Gastroesophageal sphincter (tissue), 4 donors: Measurements from ENCODE around the gene GSTO2. TPM values are rescaled to one million over a fixed set of nuclear protein-coding genes. Genes with fewer than 3 reads are reported as not detected.
"Not testable (repeated sequence)": the region's sequence is repeated elsewhere in the genome, so short reads cannot be mapped to it uniquely, and the experiment has no call there.

ENCODE experiments used
- ATAC-seq: fragments of 150-250 bp; one replicate; pipeline ENCODE4 v1.9.1; 2016; ENCODE audit warnings: mild to moderate bottlenecking, moderate library complexity
- H3K27ac ChIP-seq, 4 donors: fragments of 200-600 bp; sonication (generic) in 3 of 4; 1 replicate in 3 of 4; 2 replicates in 1 of 4; pipeline ENCODE4 v1.5.1; 2016 to 2019
- H3K27me3 ChIP-seq: fragments of 200-600 bp; sonication (generic); one replicate; pipeline ENCODE4 v1.5.1; 2019
- H3K36me3 ChIP-seq, 2 donors: fragments of 200-600 bp; sonication (generic); one replicate each; pipeline ENCODE4 v1.5.1; 2019; ENCODE audit warnings: control low read depth in 1 of 2
- H3K4me1 ChIP-seq, 3 donors: fragments of 200-600 bp; sonication (generic); 1 replicate in 2 of 3; 2 replicates in 1 of 3; pipeline ENCODE4 v1.5.1; 2016 to 2019; ENCODE audit warnings: control low read depth in 2 of 3
- H3K4me3 ChIP-seq, 2 donors: fragments of 200-600 bp; sonication (generic); one replicate each; pipeline ENCODE4 v1.5.1; 2019; ENCODE audit warnings: mild to moderate bottlenecking in 1 of 2, moderate library complexity in 1 of 2
- H3K9me3 ChIP-seq, 3 donors: fragments of 200-600 bp; sonication (generic); one replicate each; pipeline ENCODE4 v1.5.1; 2017 to 2019; ENCODE audit warnings: control low read depth in 2 of 3
- EP300 ChIP-seq: sonication (generic); formaldehyde crosslinking; IDR thresholded peaks from one replicate; pipeline ENCODE4 v1.6.1; 2017; ENCODE audit warnings: antibody characterized with exemption, mild to moderate bottlenecking
- POLR2A ChIP-seq, 2 donors: fragments of 450-650 bp; IDR thresholded peaks; one replicate each; pipeline ENCODE4 v1.6.1; 2017; ENCODE audit warnings: antibody characterized with exemption in 2 of 2, mild to moderate bottlenecking in 2 of 2, moderate library complexity in 1 of 2
- POLR2AphosphoS5 ChIP-seq: sonication (generic); formaldehyde crosslinking; IDR thresholded peaks from one replicate; pipeline ENCODE4 v1.6.1; 2017; ENCODE audit warnings: antibody characterized with exemption
- WGBS, 2 donors: methylation state at CpG; one replicate each; pipeline ENCODE4 v1.1.5; 2018; ENCODE audit warnings: low coverage in 1 of 2; 5-methylcytosine and 5-hydroxymethylcytosine counted together
- total RNA-seq, 4 donors: library from RNA; depleted of rRNA; stranded (reverse); fragments of >200 nt; gene quantifications; one replicate each; pipeline ENCODE4 v1.1.0, GENCODE V29; 2016
- TF ChIP-seq, protein P1 (sequence below), 4 experiments: fragments of 200-600 bp in 2 of 4; fragments of 450-650 bp in 2 of 4; sonication (generic) in 1 of 4; IDR thresholded peaks; one replicate each; pipeline ENCODE4 v1.5.1; 2017 to 2019; ENCODE audit warnings: antibody characterized with exemption in 4 of 4, mild to moderate bottlenecking in 2 of 4, moderate library complexity in 2 of 4

Gene GSTO2
- total RNA-seq, 4 donors from 2014 or later: 0.15 to 1.3 (median 0.21) TPM

DNA sequence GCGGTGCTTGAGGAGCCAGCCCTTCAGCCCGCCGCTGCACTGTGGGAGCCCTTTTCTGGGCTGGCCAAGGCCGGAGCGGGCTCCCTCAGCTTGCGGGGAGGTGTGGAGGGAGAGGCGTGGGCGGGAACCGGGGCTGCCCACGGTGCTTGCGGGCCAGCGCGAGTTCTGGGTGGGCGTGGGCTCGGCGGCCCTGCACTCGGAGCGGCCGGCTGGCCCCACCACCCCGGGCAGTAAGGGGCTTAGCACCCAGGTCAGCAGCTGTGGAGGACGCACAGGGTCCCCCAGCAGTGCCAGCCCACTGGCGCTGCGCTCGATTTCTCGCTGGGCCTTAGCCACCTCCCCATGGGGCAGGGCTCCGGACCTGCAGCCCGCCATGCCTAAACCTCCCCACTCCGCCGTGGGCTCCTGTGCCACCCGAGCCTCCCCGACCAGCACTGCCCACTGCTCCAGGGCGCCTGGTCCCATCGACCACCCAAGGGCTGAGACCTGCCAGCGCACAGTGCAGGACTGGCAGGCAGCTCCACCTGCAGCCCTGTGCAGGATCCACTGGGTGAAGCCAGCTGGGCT is 23.8 kb upstream of the GSTO2 start:
- no peak for TF ChIP-seq EP300
- TF ChIP-seq, protein P1, sequence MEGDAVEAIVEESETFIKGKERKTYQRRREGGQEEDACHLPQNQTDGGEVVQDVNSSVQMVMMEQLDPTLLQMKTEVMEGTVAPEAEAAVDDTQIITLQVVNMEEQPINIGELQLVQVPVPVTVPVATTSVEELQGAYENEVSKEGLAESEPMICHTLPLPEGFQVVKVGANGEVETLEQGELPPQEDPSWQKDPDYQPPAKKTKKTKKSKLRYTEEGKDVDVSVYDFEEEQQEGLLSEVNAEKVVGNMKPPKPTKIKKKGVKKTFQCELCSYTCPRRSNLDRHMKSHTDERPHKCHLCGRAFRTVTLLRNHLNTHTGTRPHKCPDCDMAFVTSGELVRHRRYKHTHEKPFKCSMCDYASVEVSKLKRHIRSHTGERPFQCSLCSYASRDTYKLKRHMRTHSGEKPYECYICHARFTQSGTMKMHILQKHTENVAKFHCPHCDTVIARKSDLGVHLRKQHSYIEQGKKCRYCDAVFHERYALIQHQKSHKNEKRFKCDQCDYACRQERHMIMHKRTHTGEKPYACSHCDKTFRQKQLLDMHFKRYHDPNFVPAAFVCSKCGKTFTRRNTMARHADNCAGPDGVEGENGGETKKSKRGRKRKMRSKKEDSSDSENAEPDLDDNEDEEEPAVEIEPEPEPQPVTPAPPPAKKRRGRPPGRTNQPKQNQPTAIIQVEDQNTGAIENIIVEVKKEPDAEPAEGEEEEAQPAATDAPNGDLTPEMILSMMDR (IDR thresholded peaks at IDR 0.05): no peak
- no peaks in the 10 kb centered on the region for H3K36me3 ChIP-seq
- H3K9me3 ChIP-seq: no peaks in the 10 kb centered on the region
- no peak for ATAC-seq
- H3K27ac ChIP-seq: no peak overlapping the region
- peaks cover 15% of the 10 kb centered on the region for H3K27me3 ChIP-seq
- no peaks in the 10 kb centered on the region for H3K4me1 ChIP-seq
- WGBS, 2 donors: 100% methylated on average over 1 of the region's 34 CpGs; no CpG with 5 or more reads in 1 of the 2 donors
- no peak overlapping the region for H3K4me3 ChIP-seq

DNA sequence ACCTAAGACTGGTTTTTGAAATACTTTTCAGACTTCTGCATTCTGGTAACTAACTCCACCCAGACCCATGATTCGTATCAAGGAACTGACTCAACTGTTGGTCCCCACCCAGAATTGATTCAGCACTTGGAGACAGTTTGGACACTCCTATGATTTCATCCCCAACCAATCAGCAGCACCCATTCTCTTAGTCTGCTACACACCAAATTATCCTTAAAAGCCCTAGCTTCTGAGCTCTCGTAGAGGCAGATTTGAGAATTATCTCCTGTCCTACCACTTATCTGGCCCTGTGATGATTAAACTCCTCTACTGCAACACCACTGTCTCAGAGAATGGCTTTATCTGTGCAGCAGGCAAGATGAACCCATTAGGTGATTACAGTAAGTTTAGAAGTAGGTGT is 22.0 kb upstream of the GSTO2 start:
- H3K27ac ChIP-seq: no peak overlapping the region
- 14 to 30% methylated on average over 1 to 2 of the region's 2 CpGs for WGBS, 2 donors
- TF ChIP-seq EP300 (no peak), POLR2A (IDR thresholded peaks at IDR 0.05) (no peak), POLR2AphosphoS5 (no peak)
- TF ChIP-seq, protein P1 (IDR thresholded peaks at IDR 0.05): no peak
- no peaks in the 10 kb centered on the region for H3K9me3 ChIP-seq
- H3K4me1 ChIP-seq: no peaks in the 10 kb centered on the region
- no peaks in the 10 kb centered on the region for H3K36me3 ChIP-seq
- peak; percentile 81 for ATAC-seq
- no peak overlapping the region for H3K4me3 ChIP-seq
- peaks cover 15% of the 10 kb centered on the region for H3K27me3 ChIP-seq

DNA sequence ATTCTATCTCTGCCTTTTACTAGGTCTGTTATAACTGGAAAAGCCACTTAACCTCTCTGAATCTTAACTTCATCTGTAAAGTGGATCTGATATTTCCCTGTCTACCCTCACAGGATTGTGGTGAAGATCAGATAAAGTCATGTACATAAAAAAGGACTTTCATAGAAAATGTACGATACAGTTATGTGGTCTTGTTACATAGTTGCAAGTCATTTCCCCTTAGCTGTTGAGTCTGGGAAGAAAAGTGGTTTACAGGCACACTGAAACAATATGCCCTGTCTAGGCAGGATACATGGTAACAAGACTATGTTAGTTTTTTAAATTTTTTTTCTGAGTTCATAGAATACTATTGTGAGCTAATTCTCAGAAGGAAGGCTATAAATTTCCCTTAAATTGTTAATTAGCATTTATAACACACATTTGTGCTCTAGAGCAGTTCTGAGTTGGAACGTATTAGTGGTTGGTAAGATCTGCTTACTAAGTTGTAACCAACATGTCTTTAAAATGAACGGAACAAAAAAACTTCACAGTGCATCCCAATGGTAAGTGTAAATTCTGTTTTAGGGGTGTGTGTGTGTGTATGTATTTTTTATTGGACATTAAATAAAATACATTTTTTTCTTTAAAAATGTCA is 21.4 kb upstream of the GSTO2 start:
- WGBS, 2 donors: 78 to 82% methylated on average over 3 of the region's 3 CpGs
- H3K27me3 ChIP-seq: peaks cover 13% of the 10 kb centered on the region
- no peaks in the 10 kb centered on the region for H3K36me3 ChIP-seq
- H3K9me3 ChIP-seq: no peaks in the 10 kb centered on the region
- no peak overlapping the region for H3K4me3 ChIP-seq
- H3K4me1 ChIP-seq: no peaks in the 10 kb centered on the region
- ATAC-seq: no peak
- H3K27ac ChIP-seq: no peak overlapping the region
- no peak for TF ChIP-seq EP300
- no peak for TF ChIP-seq POLR2A (IDR thresholded peaks at IDR 0.05)
- TF ChIP-seq POLR2AphosphoS5: no peak
- TF ChIP-seq, protein P1 (IDR thresholded peaks at IDR 0.05): no peak

DNA sequence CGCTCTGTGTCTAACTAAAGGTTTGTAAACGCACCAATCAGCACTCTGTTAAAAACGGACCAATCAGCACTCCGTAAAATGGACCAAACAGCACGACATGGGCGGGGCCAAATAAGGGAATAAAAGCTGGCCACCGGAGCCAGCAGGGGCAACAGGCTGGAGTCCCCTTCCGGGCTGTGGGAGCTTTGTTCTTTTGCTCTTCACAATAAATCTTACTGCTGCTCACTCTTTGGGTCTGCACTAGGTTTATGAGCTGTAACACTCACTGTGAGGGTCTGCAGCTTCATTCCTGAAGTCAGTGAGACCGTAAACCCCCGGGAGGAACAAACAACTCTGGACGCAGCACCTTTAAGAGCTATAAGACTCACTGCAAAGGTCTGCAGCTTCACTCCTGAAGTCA is 20.1 kb upstream of the GSTO2 start:
- H3K36me3 ChIP-seq, H3K4me3 ChIP-seq, H3K4me1 ChIP-seq, H3K27me3 ChIP-seq, ATAC-seq, H3K27ac ChIP-seq, H3K9me3 ChIP-seq: not testable (repeated sequence)
- 74 to 95% methylated on average over 8 to 11 of the region's 11 CpGs for WGBS, 2 donors

DNA sequence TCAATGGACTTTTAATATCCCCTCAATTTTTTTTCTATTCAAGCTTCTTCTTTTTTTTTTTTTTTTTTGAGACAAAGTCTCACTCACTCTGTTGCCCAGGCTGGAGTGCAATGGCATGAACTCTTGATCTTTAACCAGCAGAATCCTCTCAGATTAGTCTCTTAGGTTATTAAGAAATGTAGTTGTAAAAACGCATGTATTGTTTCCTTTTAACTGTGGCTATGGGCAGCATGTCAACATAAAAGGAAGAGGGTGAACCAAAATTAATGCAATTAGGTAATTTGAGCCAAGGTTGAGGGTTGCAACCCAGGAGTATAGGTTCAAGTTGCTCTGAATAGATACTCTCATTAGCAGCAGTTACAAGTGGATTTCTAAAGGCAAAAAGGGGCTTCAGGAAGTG is 18.6 kb upstream of the GSTO2 start:
- Histone ChIP-seq H3K27ac (no peak overlapping the region), H3K27me3 (peaks cover 6% of the 10 kb centered on the region), H3K36me3 (no peaks in the 10 kb centered on the region), H3K9me3 (no peaks in the 10 kb centered on the region), H3K4me3 (no peak overlapping the region), H3K4me1 (peaks cover 0 to 10% (median 0%) of the 10 kb centered on the region in 3 donors)
- TF ChIP-seq, protein P1 (IDR thresholded peaks at IDR 0.05): no peak
- no peak for TF ChIP-seq POLR2AphosphoS5
- TF ChIP-seq EP300: no peak
- TF ChIP-seq POLR2A (IDR thresholded peaks at IDR 0.05): no peak
- 67 to 91% methylated on average over 1 of the region's 1 CpG for WGBS, 2 donors
- no peak for ATAC-seq
